HepG2 (cell line): Measurements from ENCODE around the gene SLCO4A1. TPM values are rescaled to one million over a fixed set of nuclear protein-coding genes. Genes with fewer than 3 reads are reported as not detected.
A peak's percentile ranks its signal among the peaks of the same experiment; 100 is the strongest.

Experiments used
- BCLAF1 ChIP-seq: fragments of 450-650 bp; IDR thresholded peaks from 2 replicates; pipeline ENCODE4 v1.6.1; 2017; ENCODE audit warnings: mild to moderate bottlenecking
- ETV6 ChIP-seq: sonication (generic); formaldehyde crosslinking; conservative IDR thresholded peaks from 2 replicates; pipeline ENCODE4 v1.4.0; 2020; ENCODE audit warnings: missing genetic modification reagents
- GPN1 ChIP-seq: sonication (generic); formaldehyde crosslinking; IDR thresholded peaks from 2 replicates; pipeline ENCODE4 v1.5.1; 2020; ENCODE audit warnings: missing genetic modification reagents, borderline replicate concordance
- HOXA3 ChIP-seq: sonication (generic); formaldehyde crosslinking; IDR thresholded peaks from 2 replicates; pipeline ENCODE4 v1.5.0; 2020; ENCODE audit warnings: missing genetic modification reagents
- NFE2L1 ChIP-seq: sonication (generic); formaldehyde crosslinking; IDR thresholded peaks from 2 replicates; pipeline ENCODE4 v1.4.0; 2020; ENCODE audit warnings: missing genetic modification reagents, mild to moderate bottlenecking, borderline replicate concordance
- NRL ChIP-seq: sonication (generic); formaldehyde crosslinking; IDR thresholded peaks from 2 replicates; pipeline ENCODE4 v1.5.0; 2020; ENCODE audit warnings: missing genetic modification reagents, mild to moderate bottlenecking, moderate library complexity, borderline replicate concordance
- PHF8 ChIP-seq: sonication (generic); formaldehyde crosslinking; IDR thresholded peaks from 2 replicates; pipeline ENCODE4 v1.5.0; 2020; ENCODE audit warnings: missing genetic modification reagents
- ZBTB3 ChIP-seq: sonication (generic); formaldehyde crosslinking; IDR thresholded peaks from 2 replicates; pipeline ENCODE4 v1.4.0; 2020; ENCODE audit warnings: low read depth, mild to moderate bottlenecking, moderate library complexity, missing genetic modification reagents, borderline replicate concordance
- ZBTB43 ChIP-seq: sonication (generic); formaldehyde crosslinking; conservative IDR thresholded peaks from 2 replicates; pipeline ENCODE4 v1.4.0; 2020; ENCODE audit warnings: missing genetic modification reagents
- ZFP1 ChIP-seq: IDR thresholded peaks from 2 replicates; pipeline ENCODE4 v1.6.1; 2016
- ZNF24 ChIP-seq: fragments of 450-650 bp; IDR thresholded peaks from 2 replicates; pipeline ENCODE4 v1.6.1; 2017; ENCODE audit warnings: antibody characterized with exemption, mild to moderate bottlenecking
- ZNF446 ChIP-seq: sonication (generic); formaldehyde crosslinking; IDR thresholded peaks from 2 replicates; pipeline ENCODE4 v1.5.0; 2020; ENCODE audit warnings: mild to moderate bottlenecking, missing genetic modification reagents
- ZNF816 ChIP-seq: sonication (generic); formaldehyde crosslinking; IDR thresholded peaks from 2 replicates; pipeline ENCODE4 v1.8.0; 2022; ENCODE audit warnings: missing genetic modification reagents, mild to moderate bottlenecking, borderline replicate concordance
- polyA plus RNA-seq, 8 experiments: library from polyadenylated mRNA; depleted of rRNA in 3 of 8; stranded (reverse) in 7 of 8; unstranded in 1 of 8; fragments of >200 nt; fragmentation: Illumina TruSeq in 4 of 8; extraction: Trizol in 4 of 8; gene quantifications; 2 replicates each; pipeline versions ENCODE4 v1.2.1 to v1.2.3, GENCODE V29; 2011 to 2016; ENCODE audit warnings: low read depth in 4 of 8, missing spikeins in 1 of 8, mixed read lengths in 1 of 8; ENCODE audit not compliant: insufficient read depth in 1 of 8
- total RNA-seq, 5 experiments: library from RNA; depleted of rRNA; stranded (reverse); fragments of >200 nt; fragmentation: Illumina TruSeq; extraction: Trizol; gene quantifications; 2 replicates each; pipeline ENCODE4 v1.2.3, GENCODE V29; 2016; ENCODE audit warnings: low read depth in 1 of 5
- TF ChIP-seq, protein P1 (sequence below): sonication (generic); formaldehyde crosslinking; IDR thresholded peaks from 2 replicates; pipeline ENCODE4 v1.4.0; 2020; ENCODE audit warnings: missing genetic modification reagents, borderline replicate concordance
- TF ChIP-seq, protein P2 (sequence below): sonication (generic); formaldehyde crosslinking; IDR thresholded peaks from 2 replicates; pipeline ENCODE4 v1.5.0; 2020; ENCODE audit warnings: missing genetic modification reagents, mild to moderate bottlenecking, borderline replicate concordance
- TF ChIP-seq, protein P3 (sequence below): sonication (generic); formaldehyde crosslinking; IDR thresholded peaks from 2 replicates; pipeline ENCODE4 v1.4.0; 2020; ENCODE audit warnings: low read depth, mild to moderate bottlenecking, missing genetic modification reagents
- TF ChIP-seq, protein P4 (sequence below): sonication (generic); formaldehyde crosslinking; IDR thresholded peaks from 2 replicates; pipeline ENCODE4 v1.4.0; 2020; ENCODE audit warnings: missing genetic modification reagents

The SLCO4A1 gene
- total and polyA plus RNA-seq, 2 of the 13 experiments (the other 11 are each of a cell fraction or from before 2014, with no cell fraction given): 55.5 to 112 TPM

DNA sequence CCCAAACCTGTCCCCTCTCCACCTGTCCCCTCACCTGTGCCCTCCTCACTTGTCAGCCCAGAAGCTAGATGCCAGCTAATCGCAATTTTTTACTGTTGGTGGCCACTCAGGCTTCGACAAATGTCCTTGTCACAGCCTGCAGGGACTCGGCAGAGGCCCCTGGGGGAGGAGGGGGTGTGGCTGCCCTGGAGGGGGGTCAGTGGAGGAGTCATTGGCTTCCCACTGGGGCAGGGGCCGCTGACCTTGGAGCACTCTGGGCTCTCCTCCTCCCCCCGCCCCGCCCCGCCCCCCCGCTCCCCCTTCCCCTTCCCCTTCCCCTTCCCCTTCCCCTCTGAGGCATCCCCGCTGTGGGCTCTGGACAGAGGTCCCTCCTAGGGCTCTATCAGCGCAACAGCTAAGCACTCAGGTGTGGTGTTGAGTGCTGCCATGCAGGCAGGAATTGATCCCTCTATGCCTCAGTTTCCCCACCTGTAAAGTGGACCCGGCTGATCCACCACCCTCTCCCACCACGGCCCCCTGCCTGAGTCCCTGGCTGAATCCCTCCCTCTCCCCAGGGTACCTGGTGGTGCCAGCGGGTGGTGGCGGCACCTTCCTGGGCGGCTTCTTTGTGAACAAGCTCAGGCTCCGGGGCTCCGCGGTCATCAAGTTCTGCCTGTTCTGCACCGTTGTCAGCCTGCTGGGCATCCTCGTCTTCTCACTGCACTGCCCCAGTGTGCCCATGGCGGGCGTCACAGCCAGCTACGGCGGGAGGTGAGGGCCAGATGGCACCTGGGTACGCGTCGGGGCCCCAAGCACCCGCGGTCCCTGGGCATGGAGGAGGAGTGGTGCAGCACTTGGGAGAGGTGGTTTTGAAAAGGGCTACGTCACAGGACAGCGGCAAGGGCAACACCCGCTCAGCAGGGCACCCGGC, 23.8 kb downstream of the SLCO4A1 start (continued):
- TF ChIP-seq, protein P1, sequence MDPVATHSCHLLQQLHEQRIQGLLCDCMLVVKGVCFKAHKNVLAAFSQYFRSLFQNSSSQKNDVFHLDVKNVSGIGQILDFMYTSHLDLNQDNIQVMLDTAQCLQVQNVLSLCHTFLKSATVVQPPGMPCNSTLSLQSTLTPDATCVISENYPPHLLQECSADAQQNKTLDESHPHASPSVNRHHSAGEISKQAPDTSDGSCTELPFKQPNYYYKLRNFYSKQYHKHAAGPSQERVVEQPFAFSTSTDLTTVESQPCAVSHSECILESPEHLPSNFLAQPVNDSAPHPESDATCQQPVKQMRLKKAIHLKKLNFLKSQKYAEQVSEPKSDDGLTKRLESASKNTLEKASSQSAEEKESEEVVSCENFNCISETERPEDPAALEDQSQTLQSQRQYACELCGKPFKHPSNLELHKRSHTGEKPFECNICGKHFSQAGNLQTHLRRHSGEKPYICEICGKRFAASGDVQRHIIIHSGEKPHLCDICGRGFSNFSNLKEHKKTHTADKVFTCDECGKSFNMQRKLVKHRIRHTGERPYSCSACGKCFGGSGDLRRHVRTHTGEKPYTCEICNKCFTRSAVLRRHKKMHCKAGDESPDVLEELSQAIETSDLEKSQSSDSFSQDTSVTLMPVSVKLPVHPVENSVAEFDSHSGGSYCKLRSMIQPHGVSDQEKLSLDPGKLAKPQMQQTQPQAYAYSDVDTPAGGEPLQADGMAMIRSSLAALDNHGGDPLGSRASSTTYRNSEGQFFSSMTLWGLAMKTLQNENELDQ (CRISPR knock-in tag): no peak
- TF ChIP-seq, protein P2, sequence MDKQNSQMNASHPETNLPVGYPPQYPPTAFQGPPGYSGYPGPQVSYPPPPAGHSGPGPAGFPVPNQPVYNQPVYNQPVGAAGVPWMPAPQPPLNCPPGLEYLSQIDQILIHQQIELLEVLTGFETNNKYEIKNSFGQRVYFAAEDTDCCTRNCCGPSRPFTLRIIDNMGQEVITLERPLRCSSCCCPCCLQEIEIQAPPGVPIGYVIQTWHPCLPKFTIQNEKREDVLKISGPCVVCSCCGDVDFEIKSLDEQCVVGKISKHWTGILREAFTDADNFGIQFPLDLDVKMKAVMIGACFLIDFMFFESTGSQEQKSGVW: no peak
- no peak for TF ChIP-seq ZBTB43 (CRISPR knock-in tag)
- 0 out of 2 replicates have a peak, but pooled peaks have one; percentile 20 for TF ChIP-seq ETV6 (CRISPR knock-in tag)
- no peak for TF ChIP-seq ZFP1 (CRISPR knock-in tag)
- TF ChIP-seq, protein P3, sequence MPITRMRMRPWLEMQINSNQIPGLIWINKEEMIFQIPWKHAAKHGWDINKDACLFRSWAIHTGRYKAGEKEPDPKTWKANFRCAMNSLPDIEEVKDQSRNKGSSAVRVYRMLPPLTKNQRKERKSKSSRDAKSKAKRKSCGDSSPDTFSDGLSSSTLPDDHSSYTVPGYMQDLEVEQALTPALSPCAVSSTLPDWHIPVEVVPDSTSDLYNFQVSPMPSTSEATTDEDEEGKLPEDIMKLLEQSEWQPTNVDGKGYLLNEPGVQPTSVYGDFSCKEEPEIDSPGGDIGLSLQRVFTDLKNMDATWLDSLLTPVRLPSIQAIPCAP: no peak
- no peak for TF ChIP-seq PHF8 (CRISPR knock-in tag)
- TF ChIP-seq ZNF446: 0 out of 2 replicates have a peak, but pooled peaks have one; percentile 70
- no peak for TF ChIP-seq NFE2L1 (CRISPR knock-in tag)
- TF ChIP-seq BCLAF1: no peak
- no peak for TF ChIP-seq ZBTB3
- no peak for TF ChIP-seq GPN1
- TF ChIP-seq NRL: peak; percentile 66; the same call in 1 of the 2 replicates
- no peak for TF ChIP-seq HOXA3 (CRISPR knock-in tag)
- TF ChIP-seq ZNF816: no peak; the same call in 1 of the 2 replicates
- TF ChIP-seq, protein P4, sequence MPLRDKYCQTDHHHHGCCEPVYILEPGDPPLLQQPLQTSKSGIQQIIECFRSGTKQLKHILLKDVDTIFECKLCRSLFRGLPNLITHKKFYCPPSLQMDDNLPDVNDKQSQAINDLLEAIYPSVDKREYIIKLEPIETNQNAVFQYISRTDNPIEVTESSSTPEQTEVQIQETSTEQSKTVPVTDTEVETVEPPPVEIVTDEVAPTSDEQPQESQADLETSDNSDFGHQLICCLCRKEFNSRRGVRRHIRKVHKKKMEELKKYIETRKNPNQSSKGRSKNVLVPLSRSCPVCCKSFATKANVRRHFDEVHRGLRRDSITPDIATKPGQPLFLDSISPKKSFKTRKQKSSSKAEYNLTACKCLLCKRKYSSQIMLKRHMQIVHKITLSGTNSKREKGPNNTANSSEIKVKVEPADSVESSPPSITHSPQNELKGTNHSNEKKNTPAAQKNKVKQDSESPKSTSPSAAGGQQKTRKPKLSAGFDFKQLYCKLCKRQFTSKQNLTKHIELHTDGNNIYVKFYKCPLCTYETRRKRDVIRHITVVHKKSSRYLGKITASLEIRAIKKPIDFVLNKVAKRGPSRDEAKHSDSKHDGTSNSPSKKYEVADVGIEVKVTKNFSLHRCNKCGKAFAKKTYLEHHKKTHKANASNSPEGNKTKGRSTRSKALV (CRISPR knock-in tag): no peak
- TF ChIP-seq ZNF24: no peak
